ENCODE data around the gene SLBP.

The SLBP gene

GRCh38 chr4:1727117-1728031 is 15.3 kb upstream of the SLBP start:
- no peak for DNase-seq (ENCODE audit: low spot score)

- DNase-seq (ENCODE audit: low spot score) = peak; percentile 86
Measured at GRCh38 chr4:1726146-1726934, 14.2 kb upstream of the SLBP start.

- no peak for DNase-seq (ENCODE audit: low spot score)
Measured at GRCh38 chr4:1725521-1725920, 13.4 kb upstream of the SLBP start.

GRCh38 chr4:1723131-1723801 is 11.1 kb upstream of the SLBP start:
- no peak for DNase-seq (ENCODE audit: low spot score)

GRCh38 chr4:1722551-1723118 is 10.5 kb upstream of the SLBP start:
- DNase-seq (ENCODE audit: low spot score) = no peak

GRCh38 chr4:1721666-1722550 is 9.8 kb upstream of the SLBP start:
- DNase-seq (ENCODE audit: low spot score) = no peak

GRCh38 chr4:1721003-1721665 is 9.0 kb upstream of the SLBP start, which contains the start of the genes TACC3 and TMEM129:
TSS of gene TACC3 (plus strand) at chr4:1721521. CDS start at chr4:1723422, 1,901 bp downstream.
TSS of gene TMEM129 (minus strand) at chr4:1721323. CDS start at chr4:1720837, 486 bp downstream.
- DNase-seq (ENCODE audit: low spot score) = peak; percentile 99

- DNase-seq (ENCODE audit: low spot score) = no peak
Measured at GRCh38 chr4:1720163-1720983, 8.3 kb upstream of the SLBP start.

GRCh38 chr4:1718095-1718850 is 6.2 kb upstream of the SLBP start:
- DNase-seq (ENCODE audit: low spot score) = no peak

GRCh38 chr4:1717129-1718094 is 5.3 kb upstream of the SLBP start:
- DNase-seq (ENCODE audit: low spot score) = no peak

- DNase-seq (ENCODE audit: low spot score) = no peak
Measured at GRCh38 chr4:1716065-1716945, 4.2 kb upstream of the SLBP start.

GRCh38 chr4:1715002-1715758 is 3.1 kb upstream of the SLBP start:
- no peak for DNase-seq (ENCODE audit: low spot score)

GRCh38 chr4:1714303-1715001 is 2.3 kb upstream of the SLBP start:
- no peak for DNase-seq (ENCODE audit: low spot score)

GRCh38 chr4:1713003-1713851 is 1.1 kb upstream of the SLBP start:
- no peak for DNase-seq (ENCODE audit: low spot score)

All from left forelimb (tissue), 1 donor.